ENCODE measurements around the gene EMILIN3.
"Not testable (repeated sequence)": the region's sequence is repeated elsewhere in the genome, so short reads cannot be mapped to it uniquely, and the experiment has no call there.

EMILIN3 gene

DNA sequence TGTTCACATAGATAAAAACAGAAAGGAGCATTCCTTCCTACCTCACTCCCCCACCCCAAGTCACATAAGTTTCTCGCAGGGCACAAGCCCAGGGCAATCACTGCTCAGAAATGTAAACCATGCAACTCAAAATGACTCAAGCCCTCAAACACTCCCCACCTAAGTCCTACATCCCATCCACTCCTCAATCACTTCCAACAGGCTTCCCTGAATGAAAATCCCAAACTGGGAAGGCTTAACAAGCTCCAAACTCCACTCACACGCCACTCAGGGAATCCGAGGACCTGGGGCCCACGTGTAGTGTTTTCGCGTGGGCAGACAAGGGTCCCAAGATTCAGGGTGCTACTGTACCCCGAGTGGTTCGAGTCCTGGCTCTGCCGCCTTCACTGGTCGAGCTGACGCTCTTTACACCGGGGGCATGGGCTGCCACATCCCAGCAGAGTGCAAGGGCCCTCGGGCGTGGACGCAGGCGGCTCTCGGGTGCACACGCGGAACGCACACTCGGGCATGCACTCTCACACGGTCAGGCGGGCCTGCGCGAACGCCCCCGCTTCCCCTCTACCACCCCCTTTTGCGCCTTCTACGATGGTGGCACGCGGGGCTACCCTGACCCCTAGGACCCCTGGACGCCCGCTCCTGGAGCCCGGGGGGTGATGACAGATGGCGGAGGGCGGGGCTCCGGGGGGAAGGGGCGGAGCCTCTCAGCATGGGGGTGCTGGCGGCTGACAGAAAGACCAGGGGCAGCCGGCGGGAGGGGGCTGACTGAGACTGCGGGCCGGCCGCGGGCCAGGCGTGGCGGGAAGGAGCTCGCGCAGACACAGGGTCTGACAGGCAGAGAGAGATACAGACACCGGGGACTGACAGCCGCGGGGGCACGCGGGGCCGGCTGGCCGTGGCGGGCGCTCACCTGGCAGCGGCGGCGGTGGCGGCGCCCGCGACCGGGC lies 49.7 kb downstream of the EMILIN3 start:
- no peak for TF ChIP-seq ZNF274 (IDR thresholded peaks at IDR 0.05; ENCODE audit: low read depth, low read length)
- peak overlapping the region; percentile 77 for H3K4me3 ChIP-seq (ENCODE audit: low read length)

GRCh38 chr20:41316051-41316450 lies 50.6 kb downstream of the EMILIN3 start:
- H3K4me3 ChIP-seq (ENCODE audit: low read length), result no peak overlapping the region
- TF ChIP-seq ZNF274 (IDR thresholded peaks at IDR 0.05; ENCODE audit: low read depth, low read length), result no peak

- no peak for TF ChIP-seq ZNF274 (IDR thresholded peaks at IDR 0.05; ENCODE audit: low read depth, low read length)
- no peak overlapping the region for H3K4me3 ChIP-seq (ENCODE audit: low read length)
Measured at GRCh38 chr20:41314386-41314785, 52.2 kb downstream of the EMILIN3 start.

- not testable (repeated sequence) for H3K4me3 ChIP-seq (ENCODE audit: low read length)
Measured at GRCh38 chr20:41312009-41312408, 54.6 kb downstream of the EMILIN3 start.

Measured in GM08714 (cell line).